Hematopoietic multipotent progenitor cell treated with erythropoietin and hydrocortisone succinate and interleukin-3 and kit ligand, for 4 days (in vitro differentiated cells): ENCODE data around the gene LATS2.
"Not testable (repeated sequence)": the region's sequence is repeated elsewhere in the genome, so short reads cannot be mapped to it uniquely, and the experiment has no call there.

Experiments
- DNase-seq: peaks from one replicate; pipeline ENCODE4 v3.0.0-alpha.2; 2015

LATS2 gene

GRCh38 chr13:20953245-20953931 lies 108.0 kb downstream of the LATS2 start:
- DNase-seq = no peak

DNA sequence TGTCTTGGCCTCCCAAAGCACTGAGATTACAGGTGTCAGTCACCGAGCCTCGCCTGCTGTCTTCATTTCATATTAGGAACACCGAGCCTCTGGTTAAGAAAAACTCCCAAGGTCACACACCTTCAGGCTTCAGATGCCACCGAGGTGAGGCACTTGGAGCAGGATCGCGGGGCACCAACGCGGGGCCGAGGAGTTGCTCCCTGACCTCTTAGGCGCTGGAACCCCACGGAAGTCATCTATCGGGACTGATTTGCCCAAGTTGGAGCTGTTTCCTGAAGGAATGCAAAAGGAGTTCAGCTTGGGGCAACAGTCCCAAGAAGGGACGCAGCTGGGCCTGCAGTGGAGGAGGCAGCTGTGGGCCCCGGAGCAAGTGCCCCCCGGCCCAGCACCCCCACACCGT lies 108.5 kb downstream of the LATS2 start:
- DNase-seq = no peak

GRCh38 chr13:20948001-20948400 lies 113.4 kb downstream of the LATS2 start:
- DNase-seq = not testable (repeated sequence)

- DNase-seq = peak; percentile 90
Measured at GRCh38 chr13:20945952-20946383, 115.4 kb downstream of the LATS2 start.

DNA sequence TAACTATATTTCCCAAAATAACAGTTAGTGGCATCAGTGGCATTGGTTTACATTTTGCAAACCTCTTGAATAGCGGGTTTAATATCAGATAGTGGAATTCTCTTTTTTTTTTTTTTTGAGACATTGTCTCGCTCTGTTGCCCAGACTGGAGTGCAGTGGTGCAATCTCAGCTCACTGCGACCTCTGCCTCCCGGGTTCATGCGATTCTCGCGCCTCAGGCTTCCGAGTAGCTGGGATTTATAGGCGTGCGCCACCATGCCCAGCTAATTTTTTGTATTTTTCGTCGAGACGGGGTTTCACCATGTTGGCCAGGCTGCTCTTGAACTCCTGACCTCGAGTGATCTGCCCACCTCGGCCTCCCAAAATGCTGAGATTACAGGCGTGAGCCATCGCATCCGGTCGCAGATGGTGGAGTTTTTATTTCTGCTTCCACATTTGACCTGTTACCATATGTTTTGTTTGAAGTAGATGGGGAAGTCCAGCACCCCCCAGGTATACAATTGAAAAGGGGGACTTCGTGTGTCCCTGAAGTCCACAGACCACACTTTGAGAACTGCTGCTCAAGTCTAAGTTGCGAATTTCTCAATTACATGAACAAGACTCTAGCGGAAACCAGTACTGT lies 118.3 kb downstream of the LATS2 start:
- no peak for DNase-seq

GRCh38 chr13:20940511-20940910 lies 120.9 kb downstream of the LATS2 start:
- DNase-seq = not testable (repeated sequence)

- DNase-seq = no peak
Measured at GRCh38 chr13:20940083-20940482, 121.3 kb downstream of the LATS2 start.

DNA sequence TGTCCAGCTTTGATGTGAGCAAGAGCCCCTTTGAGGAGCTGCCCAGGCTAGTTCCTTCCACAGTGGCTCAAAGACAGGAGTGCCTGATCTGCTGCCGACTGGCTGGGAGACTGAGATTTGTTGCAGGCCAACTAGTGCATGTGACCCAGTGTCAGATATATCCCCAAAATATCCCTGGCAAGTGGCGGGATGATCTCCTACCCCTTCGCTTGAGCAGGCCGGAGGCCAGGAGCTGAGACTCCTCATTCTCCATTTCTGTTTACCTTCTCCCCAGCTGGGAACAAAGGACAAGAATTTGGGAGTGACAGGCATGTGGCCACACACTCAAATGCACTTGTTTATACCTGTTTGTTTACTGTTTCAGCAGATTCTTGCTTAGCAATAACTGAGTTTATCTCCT lies 121.7 kb downstream of the LATS2 start:
- no peak for DNase-seq

- DNase-seq = no peak
Measured at GRCh38 chr13:20938302-20938701, 123.1 kb downstream of the LATS2 start.

- peak; percentile 32 for DNase-seq
Measured at GRCh38 chr13:20927596-20928257, 133.7 kb downstream of the LATS2 start.

DNA sequence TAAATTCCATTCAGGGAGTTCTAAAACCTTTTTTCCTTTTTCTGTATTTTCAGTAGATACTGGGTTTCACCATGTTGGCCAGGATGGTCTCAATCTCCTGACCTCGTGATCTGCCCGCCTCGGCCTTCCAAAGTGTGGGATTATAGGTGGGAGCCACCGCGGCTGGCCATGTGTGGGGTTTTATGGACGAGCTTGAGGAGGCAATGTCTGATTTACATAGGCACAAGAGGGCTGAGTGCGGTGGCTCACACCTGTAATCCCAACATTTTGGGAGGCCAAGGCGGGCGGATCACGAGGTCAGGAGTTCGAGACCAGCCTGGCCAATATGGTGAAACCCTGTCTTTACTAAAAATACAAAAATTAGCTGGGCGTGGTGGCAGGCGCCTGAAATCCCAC lies 136.0 kb downstream of the LATS2 start:
- DNase-seq = not testable (repeated sequence)

- DNase-seq = peak; percentile 92
Measured at GRCh38 chr13:20924758-20925394, 136.5 kb downstream of the LATS2 start.

- peak; percentile 20 for DNase-seq
Measured at GRCh38 chr13:20923272-20923671, 138.1 kb downstream of the LATS2 start.
